GM12891 (cell line): ENCODE data around the gene FAM135A.
"Not testable (repeated sequence)": the region's sequence is repeated elsewhere in the genome, so short reads cannot be mapped to it uniquely, and the experiment has no call there.

ENCODE experiments used
- DNase-seq: peaks from one replicate; pipeline ENCODE4 v3.0.0; 2011; ENCODE audit warnings: low spot score; ENCODE audit not compliant: insufficient read length
- FAIRE-seq: peaks from 2 replicates; lab custom pipeline; 2011; peaks lifted over from hg19 to GRCh38; lab: Jason Lieb, UNC
- PAX5 ChIP-seq: IDR thresholded peaks from 2 replicates; pipeline ENCODE4 v1.6.1; 2011; ENCODE audit warnings: low read length, moderate library complexity, mild to moderate bottlenecking; ENCODE audit not compliant: insufficient read depth, severe bottlenecking
- POLR2A ChIP-seq: IDR thresholded peaks from 2 replicates; pipeline ENCODE4 v1.6.1; 2011; ENCODE audit warnings: low read depth, low read length, control low read depth
- POLR2AphosphoS5 ChIP-seq: IDR thresholded peaks from 2 replicates; pipeline ENCODE4 v1.6.1; 2011; ENCODE audit warnings: low read depth, low read length, control low read depth
- POU2F2 ChIP-seq: IDR thresholded peaks from 2 replicates; pipeline ENCODE4 v1.6.1; 2011; ENCODE audit warnings: low read depth, mild to moderate bottlenecking, control low read depth, low read length, moderate library complexity
- SPI1 ChIP-seq: IDR thresholded peaks from 2 replicates; pipeline ENCODE4 v1.6.1; 2011; ENCODE audit warnings: low read depth, low read length, control low read depth
- TAF1 ChIP-seq: IDR thresholded peaks from 2 replicates; pipeline ENCODE4 v1.6.1; 2011; ENCODE audit warnings: low read depth, low read length, control low read depth

FAM135A gene

DNA sequence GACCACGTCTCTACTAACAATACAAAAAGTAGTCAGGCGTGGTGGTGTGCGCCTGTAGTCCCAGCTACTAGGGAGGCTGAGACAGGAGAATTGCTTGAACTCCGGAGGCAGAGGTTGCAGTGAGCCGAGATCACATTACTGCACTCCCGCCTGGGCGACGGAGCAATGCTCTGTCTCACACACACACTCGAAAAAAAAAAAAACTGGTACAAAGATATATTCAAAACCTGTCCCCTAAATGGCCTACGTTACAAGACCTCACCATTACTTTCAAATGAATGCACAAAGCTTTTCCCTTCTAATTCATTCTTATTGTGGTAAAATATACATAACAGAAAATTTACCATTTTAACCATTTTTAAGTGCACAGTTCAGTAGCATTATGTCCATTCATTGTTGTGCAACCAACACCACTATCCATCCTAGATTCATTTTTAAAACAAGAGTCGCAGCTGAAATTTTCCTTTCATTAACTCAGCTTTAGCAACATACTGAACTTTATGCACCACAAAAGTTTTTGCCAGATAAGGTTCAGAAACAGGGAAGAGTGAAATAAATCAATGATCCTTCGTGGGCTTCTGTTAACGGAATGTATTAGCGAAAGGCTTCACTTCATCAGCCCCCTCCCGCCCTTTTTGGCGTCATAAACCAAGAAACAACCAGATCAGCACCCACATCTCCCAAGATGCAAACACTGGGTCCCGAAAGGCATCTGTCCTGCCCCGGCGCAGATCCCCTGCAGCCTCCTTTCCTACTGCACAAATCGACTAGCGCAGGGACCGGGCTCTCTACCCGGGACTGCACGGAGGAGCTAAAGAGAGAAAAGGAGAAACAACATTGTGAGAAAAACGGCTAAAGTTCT lies 825 bp upstream of the FAM135A start:
- no peak for DNase-seq
- TF ChIP-seq PAX5 (no peak), POLR2AphosphoS5 (no peak), POU2F2 (no peak), POLR2A (no peak), SPI1 (no peak), TAF1 (no peak)
- FAIRE-seq, result no peak

GRCh38 chr6:70413992-70414494 lies 735 bp downstream of the FAM135A start:
- peak; percentile 61 for FAIRE-seq
- no peak for DNase-seq

GRCh38 chr6:70414813-70415212 lies 1.5 kb downstream of the FAM135A start:
- FAIRE-seq, result no peak
- DNase-seq, result no peak
- no peak for TF ChIP-seq SPI1
- TF ChIP-seq TAF1, result no peak
- no peak for TF ChIP-seq POU2F2
- no peak for TF ChIP-seq POLR2AphosphoS5
- TF ChIP-seq PAX5, result no peak

More at GRCh38 chr6:70413992-70414494, 735 bp downstream of the FAM135A start:
- TF ChIP-seq POLR2AphosphoS5, result no peak

- no peak for DNase-seq
- TF ChIP-seq POLR2A (no peak), POU2F2 (no peak), POLR2AphosphoS5 (no peak), PAX5 (no peak), SPI1 (no peak), TAF1 (no peak)
- FAIRE-seq, result no peak
Measured at GRCh38 chr6:70415247-70415646, 1.9 kb downstream of the FAM135A start.

DNA sequence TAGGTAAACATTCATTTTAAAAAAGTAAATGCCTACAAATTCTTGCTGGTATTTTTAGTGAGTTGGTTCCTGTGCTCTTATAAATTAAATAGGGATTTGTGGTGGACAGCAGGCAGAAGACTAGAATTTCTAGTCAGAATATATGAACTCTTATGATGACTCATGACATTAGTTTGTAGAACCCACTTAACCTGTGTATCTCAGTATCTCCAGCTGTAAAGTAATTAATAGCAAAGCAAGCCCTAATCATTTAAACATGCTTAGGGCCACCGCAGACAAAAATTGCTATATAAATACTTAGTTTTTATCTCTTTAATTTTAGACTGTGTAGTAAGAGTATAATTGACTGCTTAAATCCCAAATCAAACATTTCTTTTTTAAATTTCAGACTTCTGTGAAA lies 2.4 kb downstream of the FAM135A start:
- no peak for DNase-seq
- TF ChIP-seq TAF1 (no peak), POLR2AphosphoS5 (no peak), SPI1 (no peak), PAX5 (no peak), POLR2A (no peak), POU2F2 (no peak)
- FAIRE-seq, result no peak

DNA sequence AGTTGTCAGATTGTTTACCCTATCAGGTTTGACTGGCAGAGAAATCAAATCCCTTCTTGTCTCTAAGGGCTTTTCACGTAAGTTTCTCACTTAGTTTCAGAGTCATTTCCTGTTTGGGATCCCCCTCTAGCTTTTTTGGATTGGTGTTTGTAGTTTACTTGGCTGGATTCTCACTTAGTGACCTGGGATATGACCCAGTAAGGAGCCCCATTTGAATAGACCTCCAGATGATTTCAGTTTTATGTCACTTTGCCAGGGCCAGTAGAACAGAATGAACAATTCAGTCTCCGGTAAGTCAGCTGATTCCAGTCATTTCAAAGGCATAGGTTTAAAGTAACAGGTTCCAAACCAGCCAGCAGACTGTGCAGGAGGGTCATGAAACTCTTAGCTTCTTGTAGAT lies 8.2 kb downstream of the FAM135A start:
- TF ChIP-seq POLR2A (no peak), POU2F2 (no peak), POLR2AphosphoS5 (no peak), TAF1 (no peak), SPI1 (no peak), PAX5 (no peak)
- DNase-seq, result no peak
- FAIRE-seq, result no peak

GRCh38 chr6:70423189-70424134 lies 10.2 kb downstream of the FAM135A start:
- DNase-seq (no peak), FAIRE-seq (no peak)
- no peak for TF ChIP-seq POLR2AphosphoS5
- TF ChIP-seq POLR2A, result no peak
- TF ChIP-seq SPI1, result no peak
- TF ChIP-seq POU2F2, result no peak
- no peak for TF ChIP-seq PAX5

- no peak for TF ChIP-seq PAX5
- no peak for TF ChIP-seq TAF1
- TF ChIP-seq SPI1, result no peak
- no peak for TF ChIP-seq POLR2A
- TF ChIP-seq POU2F2, result no peak
- TF ChIP-seq POLR2AphosphoS5, result no peak
- no peak for FAIRE-seq
- no peak for DNase-seq
Measured at GRCh38 chr6:70424291-70424690, 11.0 kb downstream of the FAM135A start.

GRCh38 chr6:70436320-70436719 lies 23.0 kb downstream of the FAM135A start:
- no peak for DNase-seq
- FAIRE-seq, result no peak
- no peak for TF ChIP-seq SPI1
- no peak for TF ChIP-seq POLR2AphosphoS5
- TF ChIP-seq PAX5, result no peak
- no peak for TF ChIP-seq TAF1
- TF ChIP-seq POLR2A, result no peak
- TF ChIP-seq POU2F2, result no peak

- FAIRE-seq (no peak), DNase-seq (no peak)
- no peak for TF ChIP-seq POLR2A
- no peak for TF ChIP-seq PAX5
- no peak for TF ChIP-seq POU2F2
- no peak for TF ChIP-seq SPI1
- TF ChIP-seq POLR2AphosphoS5, result no peak
- TF ChIP-seq TAF1, result no peak
Measured at GRCh38 chr6:70445001-70445400, 31.7 kb downstream of the FAM135A start.

DNA sequence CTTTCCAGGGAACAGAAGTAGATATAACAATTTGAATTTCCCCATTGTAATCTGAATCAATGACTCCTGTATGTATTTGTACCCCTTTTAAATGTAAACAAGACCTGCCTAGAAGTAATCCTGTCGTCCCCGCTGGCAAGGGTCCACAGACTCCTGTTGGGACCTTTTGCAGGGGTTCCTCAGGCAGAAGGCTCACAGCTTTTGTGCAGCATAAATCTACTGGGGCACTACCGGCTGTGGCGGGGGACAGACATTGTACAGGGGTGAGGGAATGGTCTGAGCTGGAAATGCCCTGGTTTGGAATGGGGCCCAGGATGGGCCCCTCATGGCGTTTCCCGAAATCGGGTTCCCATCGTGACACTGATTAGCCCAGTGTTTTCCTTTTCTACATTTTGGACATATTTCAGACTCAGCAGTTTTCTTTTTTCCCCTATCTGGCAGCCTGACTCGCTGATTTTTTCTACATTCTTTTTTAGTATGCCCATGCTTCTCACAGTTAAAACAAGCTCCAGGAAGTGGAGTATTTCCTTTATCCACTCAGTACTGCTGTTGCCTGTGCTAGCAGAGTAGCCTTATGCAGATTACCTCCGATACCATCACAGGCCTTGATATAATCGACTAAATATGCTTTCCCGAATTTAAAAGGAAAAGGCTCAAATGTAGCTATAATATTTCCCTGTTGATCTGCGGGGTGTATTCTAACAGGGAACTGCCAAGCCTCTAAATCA lies 34.2 kb downstream of the FAM135A start:
- not testable (repeated sequence) for DNase-seq, FAIRE-seq

GRCh38 chr6:70453899-70454298 lies 40.6 kb downstream of the FAM135A start:
- DNase-seq, FAIRE-seq: not testable (repeated sequence)
